Raji (cell line): ENCODE results near the gene XPNPEP1.

Source experiments
- POLR2A ChIP-seq: IDR thresholded peaks from 2 replicates; pipeline ENCODE4 v1.6.1; 2011; ENCODE audit warnings: low read depth, low read length, control low read depth; ENCODE audit not compliant: insufficient read depth

Gene XPNPEP1

GRCh38 chr10:109875828-109876821 is 47.2 kb downstream of the XPNPEP1 start:
- no peak for TF ChIP-seq POLR2A

DNA sequence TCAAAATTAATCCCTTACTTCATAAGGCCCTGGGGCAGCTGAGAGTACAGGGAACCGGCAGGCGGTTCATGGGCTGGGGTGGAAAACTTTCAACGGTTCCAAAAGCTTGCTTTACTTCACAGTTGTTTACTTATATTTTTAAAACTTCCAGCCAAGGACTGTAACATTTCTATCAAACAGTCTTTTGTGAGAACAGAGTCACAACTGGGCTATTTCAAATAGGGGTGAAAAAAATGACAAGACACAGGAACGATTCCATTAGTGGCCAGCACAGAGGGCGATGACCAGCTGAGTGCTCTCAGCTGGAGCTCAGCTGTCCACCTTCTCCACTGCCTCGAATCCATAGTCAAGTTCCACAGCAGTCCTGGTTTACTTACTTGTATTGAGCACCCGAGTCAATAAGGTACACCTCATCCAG is 48.2 kb downstream of the XPNPEP1 start:
- no peak for TF ChIP-seq POLR2A

DNA sequence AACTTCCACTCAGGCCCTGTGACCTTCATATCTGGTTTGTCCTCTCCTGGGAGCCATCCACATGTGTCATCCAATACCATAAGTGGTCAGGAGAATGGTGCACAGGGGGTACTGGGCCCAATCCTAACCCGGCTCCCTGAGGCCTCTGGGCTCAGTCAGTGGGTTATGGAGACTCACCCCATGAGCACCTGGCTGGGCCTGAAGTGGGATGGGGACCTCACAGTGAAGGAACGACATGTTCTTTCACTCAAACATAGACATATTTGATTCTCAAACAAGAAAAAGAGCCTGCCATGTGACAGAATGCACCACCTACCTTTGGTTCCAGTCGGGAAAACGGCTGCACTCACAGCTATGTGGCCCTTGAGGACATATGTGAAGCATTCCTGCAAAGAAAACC is 51.8 kb downstream of the XPNPEP1 start:
- TF ChIP-seq POLR2A, result no peak

DNA sequence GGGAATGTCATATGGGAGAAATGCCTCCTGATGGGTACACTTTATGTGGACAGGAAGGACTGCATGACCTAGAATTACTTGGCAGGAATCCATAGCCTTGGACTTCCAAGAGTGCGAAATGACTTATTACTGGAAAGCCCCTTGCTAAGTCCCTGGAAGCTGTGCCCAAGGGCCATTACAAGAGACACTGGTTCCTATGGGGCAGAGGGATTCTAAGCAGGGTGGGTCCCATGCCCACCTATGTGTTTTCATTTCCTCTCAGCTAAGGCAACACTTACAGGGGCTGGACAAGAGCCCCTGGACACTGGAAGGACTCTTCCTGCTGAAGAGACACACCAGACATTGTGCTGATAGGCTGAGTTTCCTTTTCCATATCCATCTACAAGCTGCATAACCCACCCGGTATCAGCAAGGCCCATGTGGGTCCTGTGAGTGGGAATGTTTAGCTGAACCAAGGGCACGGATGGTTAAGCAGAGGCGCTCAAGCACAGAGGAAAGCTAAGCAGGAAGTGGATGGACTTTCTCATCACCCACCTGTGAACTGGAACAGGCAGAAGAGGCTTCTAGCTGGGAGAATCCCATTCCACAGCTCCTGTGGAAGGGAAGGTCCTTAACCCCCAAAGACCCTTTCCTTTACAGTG is 56.2 kb downstream of the XPNPEP1 start:
- no peak for TF ChIP-seq POLR2A

- no peak for TF ChIP-seq POLR2A
Measured at GRCh38 chr10:109866168-109866994, 56.9 kb downstream of the XPNPEP1 start.

GRCh38 chr10:109863775-109864174 is 59.5 kb downstream of the XPNPEP1 start:
- TF ChIP-seq POLR2A, result no peak

GRCh38 chr10:109862738-109863137 is 60.6 kb downstream of the XPNPEP1 start:
- TF ChIP-seq POLR2A, result no peak

DNA sequence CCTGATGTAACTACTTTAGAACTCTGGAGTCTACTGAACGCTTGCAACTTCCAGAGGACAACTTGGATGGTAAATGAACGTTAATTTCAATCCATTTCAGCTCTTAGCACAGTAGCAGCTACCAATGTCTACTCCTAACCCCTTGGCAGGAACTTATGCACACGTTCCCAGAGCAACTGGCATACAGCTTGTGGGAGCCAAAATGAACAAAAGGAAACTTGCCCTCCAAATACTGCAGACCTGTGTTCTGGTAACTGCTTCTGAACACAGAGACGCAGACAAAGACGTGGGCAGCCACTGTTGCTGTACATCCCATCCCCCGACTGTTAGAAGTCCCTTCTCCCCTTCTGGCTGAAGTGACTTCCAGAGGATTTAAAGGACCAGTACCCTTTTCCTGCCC is 61.3 kb downstream of the XPNPEP1 start:
- no peak for TF ChIP-seq POLR2A

DNA sequence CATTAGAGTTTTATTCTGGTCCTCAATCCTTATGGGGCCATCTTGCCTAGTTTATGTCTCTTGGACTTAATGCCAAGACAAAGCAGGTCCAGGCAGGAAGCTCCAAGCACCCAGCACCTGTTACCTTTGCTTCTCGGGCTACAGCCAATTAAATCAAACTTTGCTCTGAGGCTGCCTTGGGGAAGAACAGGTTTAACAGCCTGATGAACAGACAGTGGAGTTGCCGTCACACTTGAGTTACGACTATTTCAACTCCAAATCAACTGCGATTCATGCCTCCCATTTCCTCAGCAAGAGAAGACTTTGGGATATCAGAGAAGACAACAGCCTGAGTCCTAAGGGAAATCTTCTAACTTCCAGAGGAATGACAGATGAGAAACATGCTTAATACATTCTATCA is 62.2 kb downstream of the XPNPEP1 start:
- no peak for TF ChIP-seq POLR2A

DNA sequence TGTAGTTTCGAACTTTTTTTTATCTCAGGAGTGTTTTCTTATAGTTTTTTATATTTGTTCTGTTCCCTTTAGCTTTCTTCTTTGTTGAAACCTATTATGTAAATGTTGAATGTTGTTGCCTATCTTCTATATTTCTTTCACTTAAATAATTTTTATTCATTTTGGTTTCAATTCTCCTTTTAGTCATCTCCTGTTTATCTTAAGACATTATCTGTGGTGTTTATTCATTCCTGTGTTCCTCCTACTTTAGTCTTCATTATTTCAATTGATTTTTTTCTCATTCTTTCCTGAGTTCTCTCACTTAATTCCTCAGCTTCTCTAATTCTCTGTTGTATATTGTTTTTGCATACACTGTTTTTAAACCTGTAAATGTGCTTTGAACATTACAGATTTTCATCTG is 64.1 kb downstream of the XPNPEP1 start:
- TF ChIP-seq POLR2A, result no peak

DNA sequence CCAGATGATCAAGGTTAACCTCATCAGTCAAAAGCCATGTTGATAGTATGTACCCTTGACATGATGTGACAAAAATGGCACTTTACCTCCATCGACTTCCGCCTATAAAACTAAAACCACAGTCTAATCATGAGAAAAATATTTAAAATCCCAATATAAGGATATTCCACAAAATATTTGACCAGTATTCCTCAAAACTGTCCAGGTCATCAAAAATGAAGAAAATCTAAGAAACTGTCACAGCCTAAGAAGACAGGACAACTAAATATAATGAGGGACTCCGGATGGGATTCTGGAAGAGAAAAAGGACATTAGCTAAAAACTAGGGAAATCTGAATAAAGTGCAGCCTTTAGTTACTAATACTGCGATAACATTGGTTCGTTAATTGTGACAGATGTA is 67.6 kb downstream of the XPNPEP1 start:
- TF ChIP-seq POLR2A, result no peak

GRCh38 chr10:109853921-109854320 is 69.4 kb downstream of the XPNPEP1 start:
- no peak for TF ChIP-seq POLR2A

DNA sequence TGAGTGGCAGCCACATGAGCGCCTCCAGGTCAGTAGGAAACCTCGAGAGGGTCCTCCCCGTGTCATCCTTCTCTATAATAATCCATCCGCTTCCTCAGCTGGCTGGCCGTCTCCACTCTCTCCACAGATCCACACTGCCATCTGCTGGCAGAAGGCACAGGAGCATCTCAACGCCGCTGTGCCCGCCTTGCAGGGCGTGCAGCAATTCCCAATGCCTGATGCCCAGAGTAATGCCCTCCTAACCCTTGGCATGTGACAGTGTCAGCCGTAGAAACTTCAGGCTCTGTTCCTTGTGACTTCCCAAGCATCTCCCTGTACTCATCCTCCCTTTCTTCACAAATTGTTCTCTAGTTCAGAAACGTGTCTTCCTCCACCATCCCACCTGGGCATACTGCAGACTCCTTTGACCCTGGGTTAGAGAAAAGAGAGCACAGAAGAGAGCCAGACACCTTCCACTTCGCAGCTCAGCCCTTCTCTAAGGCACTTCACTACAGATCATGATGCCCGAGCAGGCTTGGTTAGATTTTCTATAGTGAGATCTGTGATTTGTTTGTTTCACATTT is 70.8 kb downstream of the XPNPEP1 start:
- no peak for TF ChIP-seq POLR2A

- no peak for TF ChIP-seq POLR2A
Measured at GRCh38 chr10:109851616-109852474, 71.5 kb downstream of the XPNPEP1 start.
